Measurements from ENCODE around the gene DHX35. TPM values are rescaled to one million over a fixed set of nuclear protein-coding genes. Genes with fewer than 3 reads are reported as not detected.

The DHX35 gene
- total and polyA plus RNA-seq, 2 experiments from 2014 or later = 8.3 to 25.9 TPM

DNA sequence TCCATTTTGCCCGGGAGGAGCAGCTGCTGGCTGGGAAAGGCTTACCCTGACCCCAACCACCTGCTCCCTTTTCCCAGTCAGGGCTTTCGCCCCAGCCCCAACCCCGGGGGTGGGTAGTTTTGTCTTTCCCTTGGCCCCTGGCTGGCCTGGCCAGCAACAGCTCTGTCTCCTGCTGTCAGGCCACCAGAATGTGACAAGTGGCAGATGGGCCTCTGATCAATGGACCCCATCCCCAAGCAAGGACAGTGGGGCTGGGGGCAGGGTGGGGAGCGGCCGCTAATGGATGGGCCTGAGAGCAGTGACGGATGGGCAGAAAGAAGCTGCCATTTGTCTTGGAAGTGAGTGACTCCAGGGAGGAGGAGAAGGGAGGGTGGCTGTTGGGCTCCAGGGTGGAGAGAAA is 121.6 kb downstream of the DHX35 start:
- Histone ChIP-seq H3K4me3 (no peak overlapping the region), H3K27me3 (ENCODE audit: insufficient read depth) (no peaks in the 10 kb centered on the region), H3K27ac (ENCODE audit: low read depth) (no peak overlapping the region), H3K4me2 (no peak overlapping the region), H3K9me2 (ENCODE audit: insufficient read depth) (no peaks in the 10 kb centered on the region), H3F3A (replicated peaks; ENCODE audit: low read depth) (no peaks in the 10 kb centered on the region), H4K20me1 (replicated peaks; ENCODE audit: insufficient read depth) (no peaks in the 10 kb centered on the region), H2AFZ (no peak overlapping the region), H3K79me2 (replicated peaks; ENCODE audit: insufficient read depth) (no peaks in the 10 kb centered on the region), H3K4me1 (ENCODE audit: insufficient read depth) (no peaks in the 10 kb centered on the region), H3K36me3 (ENCODE audit: insufficient read depth) (no peaks in the 10 kb centered on the region)
- Mint-ChIP-seq H3K4me3 (no peak overlapping the region), H3K27ac (no peak overlapping the region), H3K9me3 (peaks cover 6% of the 10 kb centered on the region), H3K4me1 (peaks cover under 1% of the 10 kb centered on the region; the same call in 2 of the 3 replicates), H3K27me3 (ENCODE audit: insufficient read depth, low read depth, poor library complexity) (peaks cover 13% of the 10 kb centered on the region), H3K36me3 (ENCODE audit: low read depth) (peaks cover 2% of the 10 kb centered on the region)
- TF ChIP-seq CREB1 (CRISPR knock-in tag; IDR thresholded peaks at IDR 0.05; ENCODE audit: low read depth) (no peak), POLR2AphosphoS5 (IDR thresholded peaks at IDR 0.05; ENCODE audit: low read depth) (no peak), NANOG (IDR thresholded peaks at IDR 0.05; ENCODE audit: borderline replicate concordance) (no peak), EZH2phosphoT487 (IDR thresholded peaks at IDR 0.05; ENCODE audit: unreplicated experiment) (no peak), EZH2 (IDR thresholded peaks at IDR 0.05; ENCODE audit: low read depth, unreplicated experiment) (no peak), STAT1 (IDR thresholded peaks at IDR 0.05; ENCODE audit: unreplicated experiment) (no peak)
- TF ChIP-seq, protein P1, sequence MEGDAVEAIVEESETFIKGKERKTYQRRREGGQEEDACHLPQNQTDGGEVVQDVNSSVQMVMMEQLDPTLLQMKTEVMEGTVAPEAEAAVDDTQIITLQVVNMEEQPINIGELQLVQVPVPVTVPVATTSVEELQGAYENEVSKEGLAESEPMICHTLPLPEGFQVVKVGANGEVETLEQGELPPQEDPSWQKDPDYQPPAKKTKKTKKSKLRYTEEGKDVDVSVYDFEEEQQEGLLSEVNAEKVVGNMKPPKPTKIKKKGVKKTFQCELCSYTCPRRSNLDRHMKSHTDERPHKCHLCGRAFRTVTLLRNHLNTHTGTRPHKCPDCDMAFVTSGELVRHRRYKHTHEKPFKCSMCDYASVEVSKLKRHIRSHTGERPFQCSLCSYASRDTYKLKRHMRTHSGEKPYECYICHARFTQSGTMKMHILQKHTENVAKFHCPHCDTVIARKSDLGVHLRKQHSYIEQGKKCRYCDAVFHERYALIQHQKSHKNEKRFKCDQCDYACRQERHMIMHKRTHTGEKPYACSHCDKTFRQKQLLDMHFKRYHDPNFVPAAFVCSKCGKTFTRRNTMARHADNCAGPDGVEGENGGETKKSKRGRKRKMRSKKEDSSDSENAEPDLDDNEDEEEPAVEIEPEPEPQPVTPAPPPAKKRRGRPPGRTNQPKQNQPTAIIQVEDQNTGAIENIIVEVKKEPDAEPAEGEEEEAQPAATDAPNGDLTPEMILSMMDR (conservative IDR thresholded peaks at IDR 0.05; ENCODE audit: low read depth in 2 of 2) = no peak
- TF ChIP-seq, protein P2, sequence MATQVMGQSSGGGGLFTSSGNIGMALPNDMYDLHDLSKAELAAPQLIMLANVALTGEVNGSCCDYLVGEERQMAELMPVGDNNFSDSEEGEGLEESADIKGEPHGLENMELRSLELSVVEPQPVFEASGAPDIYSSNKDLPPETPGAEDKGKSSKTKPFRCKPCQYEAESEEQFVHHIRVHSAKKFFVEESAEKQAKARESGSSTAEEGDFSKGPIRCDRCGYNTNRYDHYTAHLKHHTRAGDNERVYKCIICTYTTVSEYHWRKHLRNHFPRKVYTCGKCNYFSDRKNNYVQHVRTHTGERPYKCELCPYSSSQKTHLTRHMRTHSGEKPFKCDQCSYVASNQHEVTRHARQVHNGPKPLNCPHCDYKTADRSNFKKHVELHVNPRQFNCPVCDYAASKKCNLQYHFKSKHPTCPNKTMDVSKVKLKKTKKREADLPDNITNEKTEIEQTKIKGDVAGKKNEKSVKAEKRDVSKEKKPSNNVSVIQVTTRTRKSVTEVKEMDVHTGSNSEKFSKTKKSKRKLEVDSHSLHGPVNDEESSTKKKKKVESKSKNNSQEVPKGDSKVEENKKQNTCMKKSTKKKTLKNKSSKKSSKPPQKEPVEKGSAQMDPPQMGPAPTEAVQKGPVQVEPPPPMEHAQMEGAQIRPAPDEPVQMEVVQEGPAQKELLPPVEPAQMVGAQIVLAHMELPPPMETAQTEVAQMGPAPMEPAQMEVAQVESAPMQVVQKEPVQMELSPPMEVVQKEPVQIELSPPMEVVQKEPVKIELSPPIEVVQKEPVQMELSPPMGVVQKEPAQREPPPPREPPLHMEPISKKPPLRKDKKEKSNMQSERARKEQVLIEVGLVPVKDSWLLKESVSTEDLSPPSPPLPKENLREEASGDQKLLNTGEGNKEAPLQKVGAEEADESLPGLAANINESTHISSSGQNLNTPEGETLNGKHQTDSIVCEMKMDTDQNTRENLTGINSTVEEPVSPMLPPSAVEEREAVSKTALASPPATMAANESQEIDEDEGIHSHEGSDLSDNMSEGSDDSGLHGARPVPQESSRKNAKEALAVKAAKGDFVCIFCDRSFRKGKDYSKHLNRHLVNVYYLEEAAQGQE (IDR thresholded peaks at IDR 0.05; ENCODE audit: unreplicated experiment) = no peak
- DNase-seq (ENCODE audit: low spot score) (no peak), ATAC-seq (no peak)

DNA sequence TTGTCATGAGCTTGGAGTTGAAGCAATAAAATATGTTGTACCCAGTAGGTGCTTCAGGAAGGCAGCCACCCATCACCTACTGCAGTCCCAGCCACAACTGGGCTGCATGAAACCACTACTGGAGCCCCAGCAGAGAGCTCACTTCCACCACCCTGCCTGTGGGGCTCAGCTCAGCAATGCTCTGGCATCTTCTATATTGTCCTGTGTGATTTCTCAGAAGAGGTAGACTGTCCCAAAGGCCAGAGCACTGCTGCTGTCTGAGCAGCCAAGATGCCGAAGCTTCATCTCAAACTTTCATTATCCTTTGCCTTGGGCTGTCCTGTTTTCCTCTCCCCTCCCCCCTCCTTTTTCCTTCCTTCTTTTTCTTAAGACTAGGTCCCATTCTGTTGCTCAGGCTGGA is 126.9 kb downstream of the DHX35 start:
- ATAC-seq = no peak
- Mint-ChIP-seq H3K27ac (no peak overlapping the region), H3K27me3 (ENCODE audit: insufficient read depth, low read depth, poor library complexity) (peaks cover 24% of the 10 kb centered on the region), H3K9me3 (peaks cover 22% of the 10 kb centered on the region), H3K36me3 (ENCODE audit: low read depth) (peaks cover 10% of the 10 kb centered on the region), H3K4me3 (no peak overlapping the region), H3K4me1 (peaks cover 11% of the 10 kb centered on the region)
- Histone ChIP-seq H2AFZ (no peak overlapping the region), H3K36me3 (ENCODE audit: insufficient read depth) (no peaks in the 10 kb centered on the region), H3K4me1 (ENCODE audit: insufficient read depth) (no peaks in the 10 kb centered on the region; the same call in 1 of the 2 replicates), H3K79me2 (replicated peaks; ENCODE audit: insufficient read depth) (no peaks in the 10 kb centered on the region), H3K4me3 (no peak overlapping the region), H3K4me2 (no peak overlapping the region), H3K27me3 (ENCODE audit: insufficient read depth) (no peaks in the 10 kb centered on the region), H3K27ac (ENCODE audit: low read depth) (no peak overlapping the region), H3K9me2 (ENCODE audit: insufficient read depth) (0 out of 2 replicates have a peak, but pooled peaks cover 8% of the 10 kb centered on the region), H4K20me1 (replicated peaks; ENCODE audit: insufficient read depth) (no peaks in the 10 kb centered on the region), H3F3A (replicated peaks; ENCODE audit: low read depth) (no peaks in the 10 kb centered on the region)
- DNase-seq (ENCODE audit: low spot score) = no peak
- TF ChIP-seq, protein P1 (conservative IDR thresholded peaks at IDR 0.05; ENCODE audit: low read depth in 2 of 2) = no peak
